GM18868 (cell line): ENCODE measurements around the gene TRIM24.
"Not testable (repeated sequence)": the region's sequence is repeated elsewhere in the genome, so short reads cannot be mapped to it uniquely, and the experiment has no call there.

ENCODE experiments used
- ATAC-seq: cut with Tn5 transposase; IDR thresholded peaks from one replicate; pipeline ENCODE4 v1.9.1; 2021; ENCODE audit warnings: mild to moderate bottlenecking, moderate library complexity; ENCODE audit not compliant: unreplicated experiment

The TRIM24 gene

GRCh38 chr7:138460176-138460648, at the start of gene TRIM24:
Gene TRIM24, plus strand, starts transcription at chr7:138460259. Its CDS starts 290 bp downstream, at chr7:138460549.
- ATAC-seq = peak; percentile 69

DNA sequence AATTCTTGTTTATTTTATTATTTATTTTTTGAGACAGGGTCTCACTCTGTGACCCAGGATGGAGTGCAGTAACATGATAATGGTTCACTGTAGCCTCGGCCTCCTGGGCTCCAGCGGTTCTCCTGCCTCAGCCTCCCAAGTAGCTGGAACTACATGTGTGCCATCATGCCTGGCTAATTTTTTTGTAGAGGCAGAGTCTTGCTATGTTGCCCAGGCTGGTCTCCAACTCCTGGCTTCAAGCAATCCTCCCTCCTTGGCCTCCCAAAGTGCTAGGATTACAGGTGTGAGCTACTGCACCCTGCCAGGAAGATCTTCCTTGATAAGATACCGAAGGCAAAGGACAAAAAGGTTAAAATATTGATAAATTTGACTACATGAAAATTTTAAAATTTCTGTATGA, 48.0 kb upstream of the TRIM24 start:
- not testable (repeated sequence) for ATAC-seq

DNA sequence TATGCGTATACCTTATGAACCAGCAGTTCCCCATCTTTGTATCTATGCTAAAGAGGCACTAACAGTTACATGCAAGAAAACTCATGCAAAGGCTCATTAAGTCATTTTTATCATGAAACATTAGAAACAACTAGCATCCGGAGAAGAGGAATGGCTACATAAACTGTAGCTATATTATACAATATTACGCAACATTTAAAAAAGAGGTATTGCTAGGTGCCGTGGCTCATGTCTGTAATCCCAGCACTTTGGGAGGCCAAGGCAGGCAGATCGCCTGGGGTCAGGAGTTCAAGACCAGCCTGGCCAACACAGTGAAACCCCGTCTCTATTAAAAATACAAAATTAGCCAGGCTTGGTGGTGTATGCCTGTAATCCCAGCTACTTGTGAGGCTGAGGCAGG, 47.1 kb upstream of the TRIM24 start:
- not testable (repeated sequence) for ATAC-seq

DNA sequence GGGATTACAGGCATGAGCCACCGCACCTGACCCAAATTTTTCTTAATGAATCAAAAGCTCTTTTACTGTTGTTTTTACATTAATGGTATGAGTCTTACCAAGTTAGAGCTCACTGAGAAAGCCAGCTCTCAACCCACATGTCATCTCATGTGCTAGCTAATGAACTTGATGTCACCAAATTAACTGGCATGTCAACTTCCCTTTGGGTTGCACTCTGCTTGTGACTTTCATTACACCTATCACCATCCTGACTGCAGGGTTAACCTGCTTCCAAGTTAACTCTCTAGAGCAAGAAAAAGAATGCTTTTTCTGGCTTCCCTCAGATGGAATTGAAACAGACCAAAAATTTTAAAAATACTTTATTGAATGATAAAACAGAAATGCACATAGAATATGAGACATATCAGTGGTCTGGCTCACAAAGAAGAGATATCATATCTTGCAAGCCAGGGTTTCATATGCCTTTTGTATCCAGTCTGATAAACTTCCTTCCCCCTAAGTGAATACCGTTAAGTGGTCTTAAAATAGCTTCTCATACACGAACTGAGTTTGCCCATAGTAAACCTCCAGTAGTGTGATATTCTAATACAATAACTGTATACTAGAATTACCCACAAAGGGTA, 42.9 kb upstream of the TRIM24 start:
- no peak for ATAC-seq

- ATAC-seq = no peak
Measured at GRCh38 chr7:138417764-138418163, 42.3 kb upstream of the TRIM24 start.

DNA sequence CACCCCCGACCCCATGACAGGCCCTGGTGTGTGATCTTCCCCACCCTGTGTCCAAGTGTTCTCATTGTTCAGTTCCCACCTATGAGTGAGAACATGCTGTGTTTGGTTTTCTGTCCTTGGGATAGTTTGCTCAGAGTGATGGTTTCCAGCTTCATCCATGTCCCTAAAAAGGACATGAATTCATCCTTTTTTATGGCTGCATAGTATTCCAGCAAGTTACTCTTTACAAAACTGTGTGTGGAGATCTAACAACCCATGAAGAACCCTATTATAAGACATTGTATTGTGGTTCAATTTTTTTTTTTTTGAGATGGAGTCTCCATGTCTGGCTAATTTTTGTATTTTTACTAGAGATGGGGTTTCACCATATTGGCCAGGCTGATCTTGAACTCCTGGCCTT, 41.7 kb upstream of the TRIM24 start:
- not testable (repeated sequence) for ATAC-seq

GRCh38 chr7:138425026-138425425, 35.0 kb upstream of the TRIM24 start:
- no peak for ATAC-seq

GRCh38 chr7:138429577-138430250, 30.3 kb upstream of the TRIM24 start:
- ATAC-seq = no peak

DNA sequence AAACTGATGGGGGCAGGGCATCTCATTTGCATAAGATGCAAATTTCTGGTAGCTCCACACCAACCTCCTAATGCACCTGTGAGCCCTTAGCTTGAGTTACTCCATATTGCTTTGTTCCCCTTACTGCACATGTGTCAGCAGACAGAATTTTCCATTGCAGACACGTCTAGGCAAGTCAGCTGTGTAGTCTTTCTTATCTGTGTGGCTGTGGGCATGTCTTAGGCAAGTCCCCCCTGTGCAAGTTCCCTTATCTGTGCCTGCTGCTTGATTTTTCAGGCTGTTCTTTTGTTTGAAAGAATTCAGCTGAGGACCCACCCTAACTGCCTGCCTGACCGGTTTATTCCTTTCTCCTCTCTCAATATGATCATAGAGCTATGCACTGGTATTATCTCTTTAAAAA, 28.5 kb upstream of the TRIM24 start:
- no peak for ATAC-seq

- ATAC-seq = no peak
Measured at GRCh38 chr7:138433583-138434443, 26.2 kb upstream of the TRIM24 start.

GRCh38 chr7:138434597-138435019, 25.5 kb upstream of the TRIM24 start:
- ATAC-seq = no peak

DNA sequence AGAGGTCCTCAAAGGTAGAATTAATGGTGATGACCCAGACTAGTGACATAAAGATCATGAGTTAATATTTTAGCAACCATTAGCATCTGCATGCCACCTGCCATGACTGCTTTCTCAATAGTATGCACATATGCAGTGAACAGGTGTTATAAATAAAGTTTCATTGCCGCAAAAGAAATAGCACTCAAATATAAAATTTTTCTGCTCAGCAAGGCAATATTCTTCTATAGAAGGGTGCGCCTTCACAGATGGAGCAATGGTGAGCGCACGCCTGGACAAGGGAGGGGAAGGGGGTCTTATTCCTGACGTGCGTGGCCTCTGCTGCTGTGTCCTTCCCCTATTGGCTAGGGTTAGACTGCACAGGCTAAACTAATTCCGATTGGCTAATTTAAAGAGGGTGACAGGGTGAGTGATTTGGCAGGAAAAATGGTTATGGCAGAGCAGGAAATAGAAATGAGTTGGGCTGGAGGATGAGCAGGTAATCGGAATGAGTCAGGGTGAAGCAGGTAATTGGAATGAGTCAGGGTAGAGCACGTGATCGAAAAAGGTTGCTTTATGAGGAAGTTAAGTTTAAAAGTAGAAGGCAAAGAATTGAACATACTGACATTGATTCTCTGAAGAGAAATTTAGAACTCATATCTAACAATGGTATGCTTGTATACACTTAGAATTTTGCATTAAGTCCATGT, 24.7 kb upstream of the TRIM24 start:
- no peak for ATAC-seq

GRCh38 chr7:138436388-138436787, 23.7 kb upstream of the TRIM24 start:
- ATAC-seq = no peak

DNA sequence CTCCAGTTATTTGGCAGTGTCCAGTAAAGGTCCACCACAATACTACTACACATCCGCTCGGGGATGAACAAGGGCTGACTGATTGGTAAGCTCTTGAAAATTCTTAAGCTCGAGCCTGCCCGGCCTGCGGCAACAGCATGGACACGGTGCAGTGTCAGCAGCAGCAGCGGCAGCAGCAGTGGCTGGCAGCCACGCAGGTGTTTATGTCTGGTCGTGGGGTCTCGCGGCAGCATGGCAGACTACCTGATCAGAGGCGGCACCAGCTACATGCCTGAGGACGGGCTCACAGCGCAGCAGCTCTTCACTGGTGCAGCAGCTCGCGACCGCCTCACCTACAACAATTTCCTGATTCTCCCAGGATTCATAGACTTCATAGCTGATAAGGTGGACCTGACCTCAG, 19.6 kb upstream of the TRIM24 start:
- ATAC-seq = no peak

- no peak for ATAC-seq
Measured at GRCh38 chr7:138442822-138443221, 17.2 kb upstream of the TRIM24 start.

DNA sequence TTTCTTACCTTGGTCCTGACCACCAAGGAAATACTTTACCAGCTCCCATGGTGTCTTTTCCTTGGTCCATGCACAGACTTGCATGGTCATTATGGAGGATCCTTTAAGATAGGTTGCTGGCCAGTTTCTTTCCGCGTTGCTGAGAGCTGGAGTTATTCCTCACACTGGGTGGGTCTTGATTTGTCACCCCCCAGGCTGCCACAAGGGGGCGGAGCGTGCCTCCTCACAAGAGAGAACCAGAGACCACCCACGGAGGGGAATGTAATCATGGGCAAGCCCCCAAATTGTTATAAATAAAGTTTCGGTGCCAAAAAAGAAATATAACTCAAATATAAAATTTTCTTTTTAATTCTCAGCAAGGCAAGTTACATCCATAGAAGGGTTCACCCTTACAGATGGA, 10.5 kb upstream of the TRIM24 start:
- ATAC-seq = peak; percentile 47

- ATAC-seq = no peak
Measured at GRCh38 chr7:138455609-138456008, 4.5 kb upstream of the TRIM24 start.

GRCh38 chr7:138456220-138456619, 3.8 kb upstream of the TRIM24 start:
- no peak for ATAC-seq

- ATAC-seq = no peak
Measured at GRCh38 chr7:138458576-138459412, 1.3 kb upstream of the TRIM24 start.
